ENCODE data around the gene ANKRD55. TPM values are rescaled to one million over a fixed set of nuclear protein-coding genes. Genes with fewer than 3 reads are reported as not detected.

The ANKRD55 gene
- total and polyA plus RNA-seq, 2 of the 8 experiments (the other 6 are each of a cell fraction or from before 2014, with no cell fraction given) = not detected

- no peak for TF ChIP-seq CREB1 (IDR thresholded peaks at IDR 0.05)
- TF ChIP-seq SIRT6 (IDR thresholded peaks at IDR 0.05; ENCODE audit: low read length) = no peak
- TF ChIP-seq MAX (IDR thresholded peaks at IDR 0.05) = no peak
Measured at GRCh38 chr5:56055287-56055686, 177.8 kb downstream of the ANKRD55 start (continued).
